IMR-90 (cell line): ENCODE data around the gene CLNK. TPM values are rescaled to one million over a fixed set of nuclear protein-coding genes. Genes with fewer than 3 reads are reported as not detected.

Source experiments
- ATAC-seq: fragments of 200-7000 bp; cut with Tn5 transposase; 2 replicates; pipeline ENCODE4 v1.9.1; 2020; ENCODE audit warnings: low read depth, mild to moderate bottlenecking, moderate library complexity
- BruUV-seq: library from RNA; stranded (reverse); fragments of 400-500 nt; replicated peaks from 2 replicates; lab custom pipeline; 2021; lab: Mats Ljungman, UMichigan
- CTCF ChIA-PET: fragments of 300-600 bp; formaldehyde crosslinking; extraction: SDS; loops from one replicate; lab custom pipeline; 2021; ENCODE audit warnings: antibody characterized with exemption; lab: Yijun Ruan, JAX
- POLR2A ChIA-PET: fragments of 300-600 bp; sonication (Branson Sonifier 250); formaldehyde crosslinking; loops from one replicate; lab custom pipeline; 2022; ENCODE audit warnings: antibody characterized with exemption; ENCODE audit not compliant: unreplicated experiment; lab: Charles Lee
- DNase-seq: peaks from one replicate; pipeline ENCODE4 v3.0.0; 2013
- H2AFZ ChIP-seq: replicated peaks from 2 replicates; pipeline ENCODE3; 2013; ENCODE audit warnings: low read length, mild to moderate bottlenecking; ENCODE audit not compliant: poor library complexity
- H2AK5ac ChIP-seq: 2 replicates; pipeline ENCODE4 v1.6.1; 2013; ENCODE audit warnings: low read depth, low read length, inconsistent platforms
- H2AK9ac ChIP-seq: replicated peaks from 2 replicates; pipeline ENCODE3; 2013; ENCODE audit warnings: mild to moderate bottlenecking, low read depth, low read length, moderate library complexity; ENCODE audit not compliant: poor library complexity
- H2BK120ac ChIP-seq: 2 replicates; pipeline ENCODE4 v1.6.1; 2013; ENCODE audit warnings: low read depth, low read length, inconsistent platforms
- H2BK15ac ChIP-seq: 3 replicates; pipeline ENCODE4 v1.6.1; 2013; ENCODE audit warnings: low read depth, low read length, inconsistent platforms
- H2BK20ac ChIP-seq: 2 replicates; pipeline ENCODE4 v1.6.1; 2013; ENCODE audit warnings: low read depth, mild to moderate bottlenecking, inconsistent platforms, low read length, moderate library complexity
- H2BK5ac ChIP-seq: 2 replicates; pipeline ENCODE4 v1.6.1; 2013; ENCODE audit warnings: mild to moderate bottlenecking, low read depth, low read length, inconsistent platforms; ENCODE audit not compliant: poor library complexity, severe bottlenecking
- H3K14ac ChIP-seq: replicated peaks from 2 replicates; pipeline ENCODE4 v1.6.1; 2013; ENCODE audit warnings: low read depth, low read length, inconsistent platforms
- H3K18ac ChIP-seq: 2 replicates; pipeline ENCODE4 v1.6.1; 2013; ENCODE audit warnings: low read depth, low read length, control low read depth
- H3K23ac ChIP-seq: 2 replicates; pipeline ENCODE4 v1.6.1; 2013; ENCODE audit warnings: low read depth, low read length, inconsistent platforms
- H3K27ac ChIP-seq: 2 replicates; pipeline ENCODE4 v1.5.1; 2013; ENCODE audit warnings: mild to moderate bottlenecking, control low read depth, low read length; ENCODE audit not compliant: insufficient read depth
- H3K27me3 ChIP-seq: 2 replicates; pipeline ENCODE4 v1.6.1; 2013; ENCODE audit warnings: low read length; ENCODE audit not compliant: control insufficient read depth, insufficient read depth
- H3K36me3 ChIP-seq: 2 replicates; pipeline ENCODE4 v1.6.1; 2013; ENCODE audit warnings: low read length, mixed read lengths; ENCODE audit not compliant: control insufficient read depth, insufficient read depth
- H3K4ac ChIP-seq: 2 replicates; pipeline ENCODE4 v1.6.1; 2013; ENCODE audit warnings: low read depth, low read length, inconsistent platforms
- H3K4me1 ChIP-seq: 2 replicates; pipeline ENCODE4 v1.6.1; 2013; ENCODE audit warnings: low read length, mixed read lengths; ENCODE audit not compliant: control insufficient read depth, insufficient read depth
- H3K4me2 ChIP-seq: 2 replicates; pipeline ENCODE4 v1.6.1; 2013; ENCODE audit warnings: low read depth, mild to moderate bottlenecking, control low read depth, low read length, moderate library complexity
- H3K4me3 ChIP-seq: 2 replicates; pipeline ENCODE4 v1.5.1; 2013; ENCODE audit warnings: low read depth, mild to moderate bottlenecking, control low read depth, low read length, moderate library complexity; ENCODE audit not compliant: insufficient read depth
- H3K56ac ChIP-seq: 2 replicates; pipeline ENCODE4 v1.6.1; 2013; ENCODE audit warnings: low read length, inconsistent platforms; ENCODE audit not compliant: insufficient read depth; ENCODE audit errors: extremely low read depth
- H3K79me1 ChIP-seq, 2 experiments: 2 replicates each; pipeline ENCODE4 v1.6.1; 2013; ENCODE audit warnings: low read length in 2 of 2, inconsistent platforms in 1 of 2, low read depth in 1 of 2
- H3K9ac ChIP-seq: 2 replicates; pipeline ENCODE4 v1.6.1; 2013; ENCODE audit warnings: low read depth, low read length, control low read depth
- H3K9me1 ChIP-seq: 2 replicates; pipeline ENCODE4 v1.6.1; 2013; ENCODE audit warnings: low read length, inconsistent platforms; ENCODE audit not compliant: insufficient read depth
- H3K9me3 ChIP-seq: 2 replicates; pipeline ENCODE4 v1.6.1; 2013; ENCODE audit warnings: low read length; ENCODE audit not compliant: control insufficient read depth, insufficient read depth
- H4K20me1 ChIP-seq: 2 replicates; pipeline ENCODE4 v1.6.1; 2013; ENCODE audit warnings: low read length, inconsistent platforms; ENCODE audit not compliant: insufficient read depth
- H4K5ac ChIP-seq: 2 replicates; pipeline ENCODE4 v1.6.1; 2013; ENCODE audit warnings: mild to moderate bottlenecking, low read depth, low read length, control low read depth
- H4K8ac ChIP-seq, 2 experiments: 2 replicates each; pipeline ENCODE4 v1.6.1; 2013; ENCODE audit warnings: low read depth in 2 of 2, low read length in 2 of 2, control low read depth in 1 of 2, inconsistent platforms in 1 of 2
- H4K91ac ChIP-seq: 2 replicates; pipeline ENCODE4 v1.6.1; 2013; ENCODE audit warnings: low read depth, low read length, inconsistent platforms; ENCODE audit not compliant: insufficient read depth
- BHLHE40 ChIP-seq: fragments of 150-350 bp; IDR thresholded peaks from 2 replicates; pipeline ENCODE4 v1.6.1; 2016; ENCODE audit warnings: mild to moderate bottlenecking, low read depth, low read length
- CEBPB ChIP-seq: IDR thresholded peaks from 2 replicates; pipeline ENCODE4 v1.6.1; 2012; ENCODE audit warnings: low read depth, low read length, improper control_type of control experiment
- CHD1 ChIP-seq: IDR thresholded peaks from 2 replicates; pipeline ENCODE4 v1.6.1; 2012; ENCODE audit warnings: low read depth, low read length, improper control_type of control experiment
- CTCF ChIP-seq: conservative IDR thresholded peaks from 2 replicates; pipeline ENCODE4 v1.5.1; 2012; ENCODE audit warnings: mild to moderate bottlenecking, low read depth, low read length, improper control_type of control experiment
- MXI1 ChIP-seq: IDR thresholded peaks from 2 replicates; pipeline ENCODE4 v1.6.1; 2012; ENCODE audit warnings: low read depth, mild to moderate bottlenecking, low read length, moderate library complexity, borderline replicate concordance
- NFE2L2 ChIP-seq: fragments of 150-350 bp; IDR thresholded peaks from 2 replicates; pipeline ENCODE4 v1.6.1; 2016; ENCODE audit warnings: low read depth, mild to moderate bottlenecking, low read length
- RAD21 ChIP-seq: IDR thresholded peaks from 2 replicates; pipeline ENCODE4 v1.6.1; 2012; ENCODE audit warnings: low read length, improper control_type of control experiment
- RFX5 ChIP-seq: IDR thresholded peaks from 2 replicates; pipeline ENCODE4 v1.8.0; 2012; ENCODE audit warnings: low read depth, mild to moderate bottlenecking, low read length, moderate library complexity
- SMC3 ChIP-seq: fragments of 150-350 bp; IDR thresholded peaks from 2 replicates; pipeline ENCODE4 v1.6.1; 2016; ENCODE audit warnings: low read depth, mild to moderate bottlenecking, antibody characterized with exemption, low read length, moderate library complexity
- WGBS, 2 experiments: methylation state at CpG; one replicate each; pipeline versions ENCODE4 v1.1.5 to v1.1.7; 2013; ENCODE audit warnings: missing lambda C conversion rate in 2 of 2; ENCODE audit not compliant: insufficient read length in 1 of 2; ENCODE audit errors: extremely low coverage in 2 of 2; 5-methylcytosine and 5-hydroxymethylcytosine counted together
- dilution Hi-C: fragments of 300-500 bp; cut with HindIII; formaldehyde crosslinking; loops from one replicate; pipeline ENCODE4 v1.14.3; 2018; ENCODE audit warnings: low sequenced_read_pairs; ENCODE audit not compliant: unreplicated experiment
- in situ Hi-C: fragments of 300-500 bp; cut with MboI; formaldehyde crosslinking; loops from 3 replicates; pipeline ENCODE4 v1.14.3; 2019; ENCODE audit warnings: low sequenced_read_pairs, inconsistent platforms, mixed read lengths
- intact Hi-C: fragments of 100-400 bp; cut with micrococcal nuclease; formaldehyde crosslinking; loops from 2 replicates; pipeline ENCODE4 v1.10.0; 2022
- polyA plus RNA-seq, 3 experiments: library from polyadenylated mRNA; depleted of rRNA; stranded (reverse); fragments of >200 nt; gene quantifications; 2 replicates each; pipeline ENCODE4 v1.2.3, GENCODE V29; 2012; ENCODE audit warnings: low replicate concordance in 1 of 3
- total RNA-seq: library from RNA; depleted of rRNA; stranded (reverse); fragments of >200 nt; gene quantifications from 2 replicates; pipeline ENCODE4 v1.2.3, GENCODE V29; 2012
- TF ChIP-seq, protein P1 (sequence below): fragments of 150-350 bp; IDR thresholded peaks from 2 replicates; pipeline ENCODE4 v1.6.1; 2017; ENCODE audit warnings: mild to moderate bottlenecking, antibody characterized with exemption, low read length, low read depth

Gene CLNK
- total and polyA plus RNA-seq, 2 of the 4 experiments (the other 2 are of a cell fraction) = not detected

DNA sequence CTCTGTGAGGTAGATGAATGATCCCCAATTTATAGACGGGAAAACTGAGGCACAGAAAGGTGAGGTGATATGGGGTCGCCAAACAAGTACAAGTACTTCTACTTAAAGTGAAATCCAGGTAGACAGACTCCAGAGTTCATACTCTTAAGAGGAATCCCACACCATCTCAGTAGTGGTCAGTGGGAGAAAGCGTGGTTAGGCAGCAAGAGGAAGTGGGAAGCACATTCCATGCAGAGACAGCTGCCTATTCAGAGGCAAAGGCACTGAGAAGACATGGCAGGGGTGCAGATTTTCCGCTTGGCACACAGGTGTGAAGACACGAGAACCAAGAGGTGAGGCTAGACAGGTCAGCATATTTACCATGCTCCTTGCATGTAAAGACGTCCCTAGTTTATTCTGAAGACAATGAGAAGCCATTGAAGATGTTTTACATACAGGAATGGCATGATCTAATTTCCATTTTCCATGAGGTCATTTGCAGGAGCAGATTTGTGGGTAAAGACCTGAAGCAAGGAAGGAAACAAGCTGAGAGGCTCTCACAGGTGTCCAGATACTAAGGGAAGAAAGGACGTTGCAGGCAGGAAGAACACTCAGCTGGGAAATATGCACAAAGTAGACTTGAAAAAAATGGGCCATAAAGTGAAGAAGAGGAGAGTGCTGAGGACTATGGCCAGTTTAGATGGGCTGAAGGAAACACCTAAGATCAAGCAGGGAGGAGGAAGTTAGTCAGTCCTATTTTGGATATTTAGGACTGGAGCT, 17.3 kb upstream of the CLNK start:
- H3K56ac ChIP-seq = no peak overlapping the region
- no peak overlapping the region for H3K23ac ChIP-seq
- H2AFZ ChIP-seq = peak overlapping the region; percentile 45
- H2BK120ac ChIP-seq = peak overlapping the region; percentile 72
- H3K27ac ChIP-seq = no peak overlapping the region
- 0 out of 2 replicates have a peak overlapping the region, but pooled peaks have one; percentile 2 for H4K91ac ChIP-seq
- peak overlapping the region; percentile 36; the same call in 1 of the 3 replicates for H2BK15ac ChIP-seq
- H3K4me1 ChIP-seq = peaks cover 10% of the 10 kb centered on the region
- H3K79me1 ChIP-seq = no peaks in the 10 kb centered on the region
- H3K9me3 ChIP-seq = no peaks in the 10 kb centered on the region
- H4K20me1 ChIP-seq = no peaks in the 10 kb centered on the region
- H2AK5ac ChIP-seq = peak overlapping the region; percentile 60
- H3K4ac ChIP-seq = peak overlapping the region; percentile 48
- H2AK9ac ChIP-seq = no peak overlapping the region
- BruUV-seq = no TSS peak
- DNase-seq = peak; percentile 59
- in situ Hi-C loops = loop anchor here (25.0 kb wide), 1 partner anchor 110 kb away; no protein-coding TSS in a partner anchor
- no peaks in the 10 kb centered on the region for H3K27me3 ChIP-seq
- H3K14ac ChIP-seq = peak overlapping the region; percentile 54
- no peak overlapping the region for H3K4me3 ChIP-seq
- H3K36me3 ChIP-seq = no peaks in the 10 kb centered on the region
- intact Hi-C loops = no loop called here
- peak overlapping the region in 1 of 2 experiments; percentile 36; a peak in 1 of 4 replicates for H4K8ac ChIP-seq
- ChIA-PET CTCF (no interaction called here), POLR2A (no interaction called here)
- peak overlapping the region; percentile 37 for H2BK5ac ChIP-seq
- TF ChIP-seq CHD1 (no peak), CTCF (no peak), SMC3 (no peak), MXI1 (no peak), NFE2L2 (no peak), BHLHE40 (no peak), RAD21 (no peak), RFX5 (no peak), CEBPB (no peak)
- TF ChIP-seq, protein P1, sequence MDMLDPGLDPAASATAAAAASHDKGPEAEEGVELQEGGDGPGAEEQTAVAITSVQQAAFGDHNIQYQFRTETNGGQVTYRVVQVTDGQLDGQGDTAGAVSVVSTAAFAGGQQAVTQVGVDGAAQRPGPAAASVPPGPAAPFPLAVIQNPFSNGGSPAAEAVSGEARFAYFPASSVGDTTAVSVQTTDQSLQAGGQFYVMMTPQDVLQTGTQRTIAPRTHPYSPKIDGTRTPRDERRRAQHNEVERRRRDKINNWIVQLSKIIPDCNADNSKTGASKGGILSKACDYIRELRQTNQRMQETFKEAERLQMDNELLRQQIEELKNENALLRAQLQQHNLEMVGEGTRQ = no peak
- H4K5ac ChIP-seq = no peak overlapping the region
- WGBS, 2 experiments = 38% methylated on average over 2 of the region's 7 CpGs; no CpG with 5 or more reads in 1 of the 2 experiments
- dilution Hi-C loops = no loop called here
- peaks cover 11% of the 10 kb centered on the region; the same call in 1 of the 2 replicates for H3K9me1 ChIP-seq
- no peak overlapping the region for H3K9ac ChIP-seq
- ATAC-seq = no peak
- peak overlapping the region; percentile 65 for H2BK20ac ChIP-seq
- H3K18ac ChIP-seq = no peak overlapping the region; the same call in 1 of the 2 replicates
- peak overlapping the region; percentile 16; the same call in 1 of the 2 replicates for H3K4me2 ChIP-seq
